Anterior cingulate cortex (tissue), 58 donors: ENCODE measurements around the gene TUBA8.

Source experiments
- DNase-seq, 58 donors: peaks; one replicate each; lab custom pipeline; 2025; lab: John Stamatoyannopoulos, UW

The TUBA8 gene

GRCh38 chr22:18075720-18076497, 34.7 kb upstream of the TUBA8 start:
- DNase-seq, result peak in 52 of 58 donors; percentile 9 to 93 (median 49)

GRCh38 chr22:18077087-18077638, 33.4 kb upstream of the TUBA8 start:
- DNase-seq, result peak in 1 of 58 donors; percentile 31

- DNase-seq, result peak; percentile 54 to 97 (median 92)
Observed at GRCh38 chr22:18077639-18078328, 32.8 kb upstream of the TUBA8 start, which contains the start of gene PEX26. TSS of gene PEX26 (plus strand) at chr22:18077990. CDS start at chr22:18078377, 387 bp downstream.

- DNase-seq, result no peak
Observed at GRCh38 chr22:18078329-18079041, 32.1 kb upstream of the TUBA8 start.

GRCh38 chr22:18079706-18080233, 30.8 kb upstream of the TUBA8 start:
- no peak for DNase-seq

- DNase-seq, result no peak
Observed at GRCh38 chr22:18081416-18081815, 29.2 kb upstream of the TUBA8 start.

GRCh38 chr22:18082467-18082866, 28.1 kb upstream of the TUBA8 start:
- DNase-seq, result no peak

- DNase-seq, result no peak
Observed at GRCh38 chr22:18083406-18083805, 27.2 kb upstream of the TUBA8 start.

- DNase-seq, result no peak
Observed at GRCh38 chr22:18085188-18085587, 25.4 kb upstream of the TUBA8 start.

- DNase-seq, result no peak
Observed at GRCh38 chr22:18087350-18087855, 23.2 kb upstream of the TUBA8 start.

GRCh38 chr22:18088825-18089568, 21.6 kb upstream of the TUBA8 start:
- no peak for DNase-seq

- DNase-seq, result no peak
Observed at GRCh38 chr22:18090286-18090685, 20.3 kb upstream of the TUBA8 start.

GRCh38 chr22:18091478-18091877, 19.1 kb upstream of the TUBA8 start:
- no peak for DNase-seq

GRCh38 chr22:18091916-18092526, 18.6 kb upstream of the TUBA8 start:
- peak in 10 of 58 donors; percentile 8 to 56 (median 22) for DNase-seq

- DNase-seq, result no peak
Observed at GRCh38 chr22:18093661-18094060, 16.9 kb upstream of the TUBA8 start.

- DNase-seq, result peak in 31 of 58 donors; percentile 10 to 72 (median 25)
Observed at GRCh38 chr22:18095101-18095805, 15.4 kb upstream of the TUBA8 start.

- DNase-seq, result peak in 8 of 58 donors; percentile 12 to 39 (median 30)
Observed at GRCh38 chr22:18096823-18097222, 13.8 kb upstream of the TUBA8 start.

GRCh38 chr22:18100781-18101180, 9.8 kb upstream of the TUBA8 start:
- DNase-seq, result no peak
